ENCODE data around the gene RBM44.
A peak's percentile ranks its signal among the peaks of the same experiment; 100 is the strongest.
"Not testable (repeated sequence)": the region's sequence is repeated elsewhere in the genome, so short reads cannot be mapped to it uniquely, and the experiment has no call there.

RBM44 gene

DNA sequence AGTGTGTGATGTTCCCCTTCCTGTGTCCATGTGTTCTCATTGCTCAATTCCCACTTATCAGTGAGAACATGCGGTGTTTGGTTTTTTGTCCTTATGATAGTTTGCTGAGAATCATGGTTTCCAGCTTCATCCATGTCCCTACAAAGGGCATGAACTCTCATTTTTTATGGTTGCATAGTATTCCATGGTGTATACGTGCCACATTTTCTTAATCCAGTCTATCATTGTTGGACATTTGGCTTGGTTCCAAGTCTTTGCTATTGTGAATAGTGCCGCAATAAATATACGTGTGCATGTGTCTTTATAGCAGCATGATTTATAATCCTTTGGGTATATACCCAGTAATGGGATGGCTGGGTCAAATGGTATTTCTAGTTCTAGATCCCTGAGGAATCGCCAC is 14.9 kb upstream of the RBM44 start:
- DNase-seq: not testable (repeated sequence)

DNA sequence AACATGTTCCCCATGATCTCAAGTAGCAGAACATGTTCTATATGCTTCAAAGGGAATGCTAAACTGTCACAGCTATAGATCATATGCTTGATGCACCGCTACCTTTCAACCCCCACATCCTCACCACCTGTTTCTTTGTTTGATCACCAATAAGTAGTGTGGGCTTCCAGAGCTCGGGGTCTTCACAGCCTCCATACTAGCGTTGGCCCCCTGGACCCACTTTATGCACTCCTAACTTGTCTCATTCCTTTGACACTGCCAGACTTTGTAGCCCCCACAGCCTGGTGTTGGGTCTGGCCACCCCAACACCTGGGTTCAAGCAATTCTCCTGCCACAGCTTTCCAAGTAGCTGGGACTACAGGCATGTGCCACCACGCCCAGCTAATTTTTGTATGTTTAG is 11.6 kb upstream of the RBM44 start:
- no peak for DNase-seq

DNA sequence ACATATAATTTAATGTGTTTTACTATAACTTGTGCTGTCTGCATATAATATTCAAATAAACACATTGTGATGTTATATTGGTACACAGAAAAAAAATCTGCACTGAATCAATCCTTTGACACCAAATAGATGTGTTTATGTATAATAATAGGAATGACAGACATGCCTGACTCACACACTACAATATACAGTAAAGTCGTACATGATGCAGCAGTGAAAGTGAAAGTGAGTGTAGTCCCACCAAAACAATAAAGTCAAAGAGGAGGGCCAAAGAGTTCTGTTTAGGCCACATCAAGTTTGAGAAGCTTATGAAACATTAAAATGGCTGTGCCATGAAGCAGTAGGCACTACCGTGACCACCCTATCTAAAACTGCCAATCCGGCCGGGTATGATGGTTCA is 8.2 kb upstream of the RBM44 start:
- no peak for DNase-seq

DNA sequence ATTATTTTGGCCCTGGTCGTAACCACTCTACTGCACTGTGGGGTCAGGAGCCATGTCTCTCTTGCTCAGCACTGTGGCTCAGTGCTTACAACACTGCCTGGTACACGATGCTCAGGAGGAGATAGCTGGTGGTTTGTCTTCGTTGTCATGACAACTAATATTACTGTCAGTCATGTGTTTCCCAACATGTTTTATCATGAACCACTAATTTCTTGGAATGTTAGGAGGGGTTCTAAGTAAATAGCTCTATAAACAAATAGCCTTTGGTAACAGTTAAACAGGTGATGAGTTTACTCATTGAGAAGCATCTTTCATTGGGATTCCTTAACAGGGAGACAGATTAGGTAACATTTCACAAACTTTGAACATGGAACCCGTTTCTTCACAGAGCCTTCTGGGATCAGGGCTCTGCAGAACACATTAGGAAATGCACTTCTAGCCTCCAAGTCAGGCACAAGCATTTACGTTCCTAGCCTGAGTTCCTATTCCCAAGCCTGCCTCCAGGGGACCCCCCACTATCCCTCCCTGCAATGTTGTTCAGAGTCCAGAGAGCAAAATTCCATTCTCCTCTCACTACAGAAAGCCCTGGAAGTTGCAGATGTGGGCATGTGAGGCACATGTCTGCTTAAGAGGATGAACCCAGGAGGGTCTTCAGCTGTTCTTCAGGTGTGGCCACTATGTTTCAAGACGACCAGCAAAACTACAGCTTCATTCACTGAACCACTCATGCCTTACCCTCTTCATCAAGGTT is 6.4 kb upstream of the RBM44 start:
- DNase-seq: peak; percentile 36

DNA sequence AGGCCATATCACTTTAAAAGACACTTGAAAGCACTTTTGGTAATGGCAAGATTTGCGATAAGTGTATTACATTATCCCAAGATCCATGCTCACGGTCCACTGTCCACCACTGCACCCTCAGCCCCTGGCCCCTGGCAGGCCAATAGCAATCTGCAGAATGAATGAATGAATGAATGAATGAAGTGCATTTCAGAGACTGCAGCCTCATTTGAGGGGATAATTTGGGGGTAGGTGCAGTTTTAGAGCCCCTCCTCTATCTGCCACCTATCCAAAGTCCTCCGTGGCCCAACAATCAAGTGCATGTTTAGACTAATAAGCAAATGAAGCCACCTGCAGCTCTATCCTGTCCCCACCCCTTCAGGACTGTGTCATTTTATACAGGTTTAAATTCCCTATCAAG is 1.3 kb upstream of the RBM44 start:
- no peak for DNase-seq

DNA sequence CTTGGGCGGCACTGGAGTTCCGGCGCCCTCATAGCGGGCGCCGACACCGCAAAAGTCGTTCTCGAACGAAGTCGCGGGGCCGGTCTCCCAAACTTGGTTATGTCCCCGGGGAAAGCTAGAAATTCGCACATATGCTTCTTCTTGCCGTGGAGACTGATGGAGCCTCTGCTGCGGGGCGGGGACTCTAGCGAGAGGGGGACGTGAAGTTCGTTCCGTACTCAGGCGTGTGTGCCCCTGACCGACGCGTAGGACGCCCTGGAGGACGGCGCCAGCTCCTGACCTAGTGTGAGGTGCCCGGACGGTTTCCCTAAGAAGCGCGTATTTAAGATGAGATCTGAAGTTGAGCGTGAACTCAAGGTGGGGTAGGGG is 465 bp downstream of the RBM44 start:
- no peak for DNase-seq

DNA sequence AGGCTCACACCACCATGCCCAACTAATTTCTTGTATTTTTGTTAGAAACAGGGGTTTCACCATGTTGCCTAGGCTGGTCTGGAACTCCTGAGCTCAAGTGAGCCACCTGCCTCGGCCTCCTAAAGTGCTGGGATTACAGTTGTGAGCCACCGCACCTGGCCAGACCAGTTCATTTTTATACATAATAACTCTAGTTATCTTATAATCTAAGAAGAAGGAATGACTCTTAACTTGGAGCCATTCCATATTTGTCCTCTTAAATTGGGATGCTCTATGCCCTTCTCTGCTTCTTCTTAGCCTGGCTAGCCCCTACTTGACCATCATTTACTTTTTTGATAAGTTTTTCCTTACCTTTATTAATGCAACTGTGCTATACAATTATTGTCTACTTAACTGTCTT is 2.9 kb downstream of the RBM44 start:
- DNase-seq: no peak

DNA sequence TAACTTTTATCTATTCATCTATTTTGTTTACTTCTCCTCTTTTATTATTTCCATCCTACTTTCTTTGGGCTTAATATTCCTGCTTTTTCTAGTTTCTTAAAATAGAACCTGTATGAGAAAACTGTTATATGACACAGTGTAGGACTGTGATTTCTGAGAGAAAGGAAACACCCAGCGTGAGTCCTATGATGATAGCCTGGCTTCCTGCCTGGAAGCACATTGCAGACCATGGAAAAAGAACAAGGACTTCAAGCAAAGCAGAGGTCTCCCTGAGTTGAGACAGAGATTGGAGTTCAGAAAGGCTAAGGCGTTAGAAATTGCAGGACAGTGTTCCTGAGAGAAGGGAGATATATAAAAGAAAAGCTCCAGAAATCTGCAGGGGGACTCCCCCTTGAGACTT is 7.8 kb downstream of the RBM44 start:
- DNase-seq: no peak

DNA sequence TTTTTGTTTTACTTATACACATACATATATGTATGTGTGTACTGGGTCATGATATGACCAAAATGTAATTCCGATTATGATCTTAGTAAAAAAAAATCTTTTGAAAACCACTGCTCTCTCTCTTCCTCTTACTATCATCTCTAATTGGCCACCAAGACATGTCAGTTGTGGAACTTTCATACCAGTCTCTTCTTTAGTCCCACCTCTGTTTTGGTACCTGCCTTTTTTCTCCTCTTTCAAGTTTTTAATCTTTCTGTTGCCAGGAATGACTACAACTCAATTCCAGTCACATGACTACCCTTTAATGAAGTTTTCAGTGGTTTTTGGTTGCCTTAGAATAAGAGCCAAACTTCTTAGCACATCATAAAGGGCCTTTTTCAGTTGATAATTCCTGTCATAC is 17.1 kb downstream of the RBM44 start:
- no peak for DNase-seq

DNA sequence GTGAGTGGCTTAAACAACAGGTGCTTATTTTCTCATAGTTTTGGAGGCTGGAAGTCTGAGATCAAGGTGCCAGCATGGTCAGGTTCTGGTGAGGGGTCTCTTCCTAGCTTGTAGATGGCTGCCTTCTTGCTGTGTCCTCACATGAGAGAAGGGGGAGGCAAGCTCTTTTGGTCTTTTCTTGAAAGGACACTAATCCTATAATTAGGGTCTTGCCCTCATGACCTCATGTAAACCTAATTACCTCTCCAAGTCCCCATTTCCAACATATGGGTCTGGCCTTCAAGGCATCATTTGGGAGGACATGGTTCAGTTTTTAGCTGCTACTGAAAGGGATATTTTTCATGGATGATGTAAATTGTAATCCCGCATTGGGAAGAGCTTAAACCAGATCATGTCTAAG is 18.0 kb downstream of the RBM44 start:
- peak; percentile 77 for DNase-seq

DNA sequence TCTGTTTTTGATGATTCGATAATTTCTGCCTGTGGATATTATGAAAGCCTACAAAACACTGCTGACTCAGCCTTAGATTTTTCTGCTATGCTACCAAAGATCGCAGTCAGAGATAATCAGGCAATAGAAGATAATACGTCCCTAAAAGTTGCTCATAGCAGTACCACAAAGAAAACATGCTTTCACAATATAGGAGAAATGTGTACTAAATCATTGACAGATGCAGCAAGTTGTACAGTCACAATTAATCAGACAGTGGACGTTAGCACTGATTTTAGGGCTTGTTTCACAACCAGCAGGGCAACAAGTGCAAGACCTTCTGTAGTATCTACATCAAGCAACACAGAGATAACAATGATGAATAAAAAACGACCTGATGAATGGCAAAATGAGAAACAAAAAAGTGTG is 19.5 kb downstream of the RBM44 start:
- DNase-seq: no peak

DNA sequence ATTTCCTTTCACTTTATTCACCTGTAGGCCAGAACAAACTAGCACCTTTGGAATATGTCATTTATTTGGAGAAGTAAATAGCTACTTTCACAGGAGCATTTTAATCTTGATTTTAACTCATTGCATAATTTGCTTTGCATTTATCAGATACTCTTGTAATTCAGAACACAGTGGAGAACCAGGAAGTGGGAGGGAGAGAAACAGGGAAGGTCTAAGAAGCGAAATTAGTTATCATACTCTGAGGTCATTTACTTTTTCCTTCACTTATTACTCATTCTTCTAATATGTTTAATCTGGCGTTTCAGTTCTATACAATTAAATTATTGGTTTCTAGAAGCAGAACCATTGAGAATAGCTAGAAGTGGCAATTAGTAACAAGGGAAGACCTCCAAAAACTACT is 20.7 kb downstream of the RBM44 start:
- no peak for DNase-seq

DNA sequence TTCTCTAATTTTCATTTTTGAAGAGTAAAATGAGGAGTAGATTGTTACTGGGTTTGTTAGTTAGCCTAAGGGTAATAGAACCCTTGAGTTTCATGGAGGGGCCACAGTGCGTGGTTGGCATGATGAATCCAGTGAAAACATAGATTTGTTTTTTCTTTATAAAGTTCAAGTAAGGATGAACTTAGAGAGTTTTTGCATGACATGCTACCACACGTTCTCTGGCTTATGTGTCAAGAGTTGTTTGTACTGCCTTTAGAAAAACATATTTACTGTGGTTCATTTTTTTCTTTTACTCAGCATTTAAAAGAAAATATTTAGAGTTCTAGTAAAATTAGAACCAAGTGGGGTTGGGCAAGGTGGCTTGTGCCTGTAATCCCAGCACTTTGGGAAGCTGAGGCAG is 21.8 kb downstream of the RBM44 start:
- DNase-seq: no peak

DNA sequence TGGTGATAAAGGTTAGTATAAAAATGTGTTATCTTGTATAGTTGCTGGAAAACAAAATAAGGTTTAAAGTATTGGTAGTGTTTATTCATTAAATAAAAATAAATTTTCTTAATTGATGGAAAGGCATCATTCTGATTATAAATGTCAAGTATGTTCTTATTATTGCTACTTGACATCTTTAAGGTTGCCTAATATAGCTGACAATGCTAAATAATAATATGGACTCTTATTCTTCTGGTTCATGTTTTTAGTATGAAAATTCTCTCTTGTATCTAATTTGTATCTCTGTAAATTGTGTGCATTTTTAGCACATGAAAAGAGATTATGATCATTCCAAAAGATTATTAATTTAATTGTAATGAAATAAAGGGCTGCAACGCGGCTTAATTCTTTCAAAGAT is 25.0 kb downstream of the RBM44 start:
- DNase-seq: no peak

DNA sequence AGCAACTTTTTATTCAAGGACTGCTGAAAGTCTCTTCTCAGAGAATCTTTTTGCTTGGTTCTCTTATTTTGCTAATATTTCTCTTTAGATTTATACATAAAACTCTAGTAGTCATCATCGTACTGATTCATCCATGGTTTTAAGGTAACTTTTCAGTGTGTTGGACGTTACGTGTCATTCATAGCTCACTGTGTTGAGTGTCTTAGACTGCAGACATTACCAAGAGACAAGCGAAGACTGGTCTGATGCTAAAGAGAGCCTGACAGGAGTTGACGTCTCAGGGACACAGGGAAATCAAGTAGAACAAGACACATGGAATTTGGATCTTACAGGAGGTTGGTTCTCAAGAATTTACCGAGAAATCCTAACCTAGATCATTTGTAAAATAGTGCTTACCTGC is 25.5 kb downstream of the RBM44 start:
- DNase-seq: no peak

DNA sequence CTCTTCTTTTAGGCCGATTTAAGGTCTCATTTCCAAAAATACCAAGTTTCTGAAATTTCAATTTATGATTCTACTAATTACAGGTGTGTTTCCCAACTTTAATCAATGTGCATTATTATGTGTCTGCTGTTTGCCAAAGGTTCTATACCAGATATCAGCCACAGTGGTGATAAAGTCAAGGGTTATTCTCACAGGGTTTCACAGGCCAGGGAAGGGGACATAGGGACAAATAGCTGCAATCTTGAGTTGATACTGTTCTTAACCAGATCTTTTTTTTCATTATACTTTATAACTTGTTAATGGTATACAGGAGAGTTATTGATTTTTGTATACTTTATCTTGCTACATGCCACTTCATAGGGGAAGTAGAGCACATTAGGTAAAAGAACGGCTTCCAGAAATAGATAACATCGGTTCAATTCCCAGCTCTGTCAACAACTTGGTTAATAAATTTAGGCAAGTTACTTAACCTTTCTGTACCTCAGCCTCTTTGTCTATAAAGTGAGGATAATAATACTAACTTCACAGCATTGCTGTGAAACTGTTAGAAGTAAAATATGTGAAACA is 28.9 kb downstream of the RBM44 start:
- no peak for DNase-seq

DNA sequence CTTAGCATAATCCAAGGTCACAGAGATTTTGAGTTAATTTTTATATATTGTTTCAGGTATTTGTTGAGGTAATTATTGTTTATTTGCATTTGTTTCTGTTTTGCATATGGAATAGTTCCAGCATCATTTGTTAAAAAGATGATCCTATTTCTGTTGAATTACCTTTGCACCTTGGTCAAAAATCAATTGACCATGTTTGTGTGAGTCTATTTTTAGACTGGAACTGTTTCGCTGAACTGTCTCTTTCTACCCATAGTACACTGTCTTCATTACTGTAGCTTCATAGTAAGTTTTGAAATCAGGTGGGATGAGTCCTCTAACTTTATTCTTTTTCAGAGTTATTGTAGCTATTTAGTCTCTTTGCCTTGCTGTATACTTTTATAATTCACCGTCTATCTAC is 31.9 kb downstream of the RBM44 start:
- no peak for DNase-seq

DNA sequence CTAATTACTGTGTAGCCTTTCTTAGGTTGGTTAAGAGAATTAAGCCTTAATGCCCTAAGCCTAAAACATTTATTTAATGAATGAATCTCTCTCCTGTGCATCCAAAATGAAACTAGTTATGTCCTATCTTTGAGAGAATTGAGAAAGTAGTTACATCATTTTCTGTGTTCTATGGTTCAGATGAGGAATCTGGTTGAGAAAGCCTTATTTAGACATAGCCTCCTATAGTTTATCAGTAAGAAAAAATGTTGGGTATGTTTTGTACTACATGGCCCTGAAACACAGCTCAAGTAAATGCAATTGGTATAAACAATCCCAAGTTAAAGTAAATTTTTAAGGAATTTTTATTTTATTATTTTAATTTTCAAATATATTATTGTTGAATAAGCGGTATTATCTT is 35.0 kb downstream of the RBM44 start:
- DNase-seq: no peak

DNA sequence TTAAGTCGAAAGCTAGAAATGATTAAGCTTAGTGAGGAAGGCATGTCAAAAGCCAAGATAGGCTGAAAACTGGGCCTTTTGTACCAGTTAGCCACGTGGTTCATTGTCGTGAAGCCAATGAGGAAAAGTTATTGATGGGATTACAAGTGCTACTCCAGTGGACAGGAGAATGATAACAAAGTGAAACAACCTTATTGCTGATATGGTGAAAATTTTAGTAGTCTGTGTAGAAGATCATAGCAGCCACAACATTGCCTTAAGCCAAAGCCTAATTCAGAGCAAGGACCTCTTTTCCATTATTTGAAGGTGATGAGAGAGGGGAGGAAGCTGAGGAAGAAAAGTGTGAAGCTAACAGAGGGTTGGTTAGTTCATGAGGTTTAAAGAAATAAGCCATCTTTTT is 36.8 kb downstream of the RBM44 start:
- DNase-seq: no peak

DNA sequence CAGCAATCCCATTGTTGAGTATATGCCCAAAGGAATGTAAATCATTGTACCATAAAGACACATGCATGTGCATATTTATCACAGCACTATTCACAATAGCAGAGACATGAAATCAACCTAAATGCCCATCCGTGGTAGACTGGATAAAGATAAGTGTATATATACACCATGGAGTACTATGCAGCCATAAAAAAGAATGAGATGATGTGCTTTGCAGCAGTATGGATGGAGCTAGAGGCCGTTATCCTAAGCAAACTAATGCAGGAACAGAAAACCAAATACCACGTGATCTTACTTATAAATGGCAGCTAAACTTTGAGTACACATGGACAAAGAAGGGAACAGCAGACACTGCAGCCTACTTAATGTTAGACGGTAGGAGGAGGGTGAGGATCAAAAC is 42.5 kb downstream of the RBM44 start:
- no peak for DNase-seq

DNA sequence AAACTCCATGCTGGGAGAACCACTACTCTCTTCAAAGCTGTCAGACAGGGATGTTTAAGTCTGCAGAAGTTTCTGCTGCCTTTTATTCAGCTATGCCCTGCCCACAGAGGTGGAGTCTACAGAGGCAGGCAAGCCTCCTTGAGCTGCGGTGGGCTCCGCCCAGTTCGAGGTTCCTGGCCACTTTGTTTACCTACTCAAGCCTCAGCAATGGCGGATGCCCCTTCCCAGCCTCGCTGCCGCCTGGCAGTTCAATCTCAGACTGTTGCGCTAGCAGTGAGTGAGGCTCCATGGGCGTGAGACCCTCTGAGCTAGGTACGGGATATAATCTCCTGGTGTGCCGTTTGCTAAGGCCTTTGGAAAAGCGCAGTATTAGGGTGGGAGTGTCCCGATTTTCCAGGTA is 50.4 kb downstream of the RBM44 start:
- DNase-seq: not testable (repeated sequence)

DNA sequence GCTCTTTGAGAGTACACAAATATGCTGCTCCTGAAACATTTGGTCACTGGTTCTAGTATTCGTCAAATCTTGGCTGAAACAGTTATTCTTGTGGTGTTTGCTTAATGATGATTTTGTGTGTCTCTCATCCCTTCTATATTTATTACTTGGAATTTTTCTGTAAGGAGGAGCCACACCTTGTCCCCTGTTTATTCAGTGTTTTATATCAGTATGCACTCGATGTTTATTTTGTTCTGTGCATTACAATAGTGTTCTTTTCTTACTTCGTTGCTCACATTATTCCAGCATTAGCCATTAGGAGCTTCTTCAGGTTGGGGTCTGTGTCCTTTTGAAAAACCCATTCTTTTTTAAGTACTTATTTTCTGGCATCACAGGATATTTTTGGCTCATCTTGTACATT is 55.7 kb downstream of the RBM44 start:
- no peak for DNase-seq

DNA sequence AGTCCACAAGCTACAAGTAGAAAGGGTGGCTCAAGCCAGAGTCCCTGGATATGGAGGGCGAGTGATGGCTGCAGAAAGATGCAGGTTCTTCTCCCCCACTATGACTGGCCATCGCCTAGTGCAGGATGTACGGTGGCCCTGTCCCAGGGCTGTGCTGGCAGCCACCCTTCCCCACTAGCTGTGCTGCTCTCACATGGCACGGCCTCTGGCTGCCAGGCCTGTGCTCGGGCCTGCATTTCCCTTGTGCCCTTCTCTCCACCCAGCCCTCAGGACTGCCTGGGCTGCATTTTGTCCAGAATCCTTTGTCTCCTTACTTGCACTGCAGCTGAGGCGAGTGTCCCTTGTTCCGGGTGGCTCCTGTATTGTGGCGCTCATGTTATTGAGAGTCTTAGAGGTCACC is 59.2 kb downstream of the RBM44 start:
- no peak for DNase-seq

DNA sequence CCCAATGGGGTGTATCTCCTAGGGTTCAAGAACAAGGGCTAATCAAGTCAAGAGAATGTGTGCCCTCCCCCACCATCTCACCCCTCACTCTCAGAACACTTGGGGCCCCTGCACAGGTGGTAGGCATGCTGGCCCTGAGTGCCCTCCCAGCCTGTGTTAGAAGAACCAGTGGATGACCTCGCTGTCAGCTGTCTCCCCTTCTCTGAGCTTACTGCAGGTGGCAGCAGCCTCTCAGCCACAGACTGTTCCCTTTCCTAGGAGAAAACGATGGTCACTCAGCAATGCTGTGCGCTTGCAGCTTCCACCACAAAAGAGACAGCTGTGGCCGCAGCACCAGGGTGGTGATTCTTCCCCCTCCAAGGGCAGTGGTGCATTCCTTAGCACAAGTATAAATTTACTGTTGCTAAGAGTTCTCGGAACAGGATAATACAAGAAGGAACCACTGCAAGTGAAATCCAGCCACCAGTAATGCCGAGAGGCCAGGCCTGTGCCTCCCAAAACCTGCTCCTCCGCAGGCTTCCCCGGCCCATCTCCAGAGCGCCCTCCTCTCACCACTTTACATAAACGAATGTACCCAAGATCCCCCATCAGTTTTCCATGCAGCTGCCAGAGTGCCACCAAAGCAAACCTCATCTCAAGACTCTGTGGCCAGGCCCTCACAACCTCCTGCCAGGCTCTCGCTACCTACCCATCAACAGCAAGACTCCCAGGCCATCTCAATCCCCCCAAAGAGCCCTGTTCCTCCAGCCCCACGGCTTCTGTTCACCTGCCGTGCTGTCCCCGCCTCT is 59.9 kb downstream of the RBM44 start:
- peak; percentile 93 for DNase-seq

DNA sequence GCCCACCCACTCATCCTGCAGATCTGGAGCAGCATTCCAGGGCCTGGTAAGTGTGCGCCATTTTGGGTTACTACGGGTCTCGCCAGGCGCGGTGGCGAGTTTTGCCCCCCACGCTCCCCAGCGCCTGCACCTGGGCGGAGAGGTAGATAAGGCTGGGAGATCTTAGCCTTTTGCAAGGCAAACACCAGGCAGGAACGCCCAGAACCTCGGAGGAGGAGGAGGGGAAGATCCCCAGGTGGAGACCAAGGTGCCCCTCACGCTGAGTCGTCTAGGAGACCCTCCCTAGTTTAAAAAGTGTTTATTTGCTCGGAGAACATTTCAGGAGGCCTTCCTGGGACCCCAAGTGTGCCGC is 60.5 kb downstream of the RBM44 start:
- DNase-seq: peak; percentile 41
